Mucosa of stomach (tissue), 1 donor: ENCODE data around the gene BEST1.
"Not testable (repeated sequence)": the region's sequence is repeated elsewhere in the genome, so short reads cannot be mapped to it uniquely, and the experiment has no call there.

Experiments used
- H3K27me3 ChIP-seq: one replicate; pipeline ENCODE4 v1.7.0; 2013; ENCODE audit warnings: mild to moderate bottlenecking, low read length; ENCODE audit not compliant: control insufficient read depth, insufficient read depth
- H3K36me3 ChIP-seq: one replicate; pipeline ENCODE4 v1.7.0; 2013; ENCODE audit warnings: low read length; ENCODE audit not compliant: control insufficient read depth, insufficient read depth
- H3K4me1 ChIP-seq: one replicate; pipeline ENCODE4 v1.7.0; 2013; ENCODE audit warnings: mild to moderate bottlenecking, low read length; ENCODE audit not compliant: control insufficient read depth, insufficient read depth
- H3K4me3 ChIP-seq: one replicate; pipeline ENCODE4 v1.7.0; 2013; ENCODE audit warnings: low read length
- H3K9ac ChIP-seq: one replicate; pipeline ENCODE4 v1.7.0; 2013; ENCODE audit warnings: mild to moderate bottlenecking, low read length, moderate library complexity
- H3K9me3 ChIP-seq: one replicate; pipeline ENCODE4 v1.7.0; 2013; ENCODE audit warnings: mild to moderate bottlenecking, low read length, moderate library complexity; ENCODE audit not compliant: control insufficient read depth
- donor health status: Pancreatic carcinoma.

The BEST1 gene

GRCh38 chr11:61978703-61979661 lies 28.8 kb downstream of the BEST1 start:
- Histone ChIP-seq H3K9me3 (no peaks in the 10 kb centered on the region), H3K4me1 (peaks cover 61% of the 10 kb centered on the region), H3K4me3 (no peak overlapping the region), H3K9ac (no peak overlapping the region), H3K36me3 (no peaks in the 10 kb centered on the region), H3K27me3 (no peaks in the 10 kb centered on the region)

- no peaks in the 10 kb centered on the region for H3K36me3 ChIP-seq
- H3K9ac ChIP-seq: no peak overlapping the region
- H3K9me3 ChIP-seq: no peaks in the 10 kb centered on the region
- H3K27me3 ChIP-seq: no peaks in the 10 kb centered on the region
- peaks cover 51% of the 10 kb centered on the region for H3K4me1 ChIP-seq
- no peak overlapping the region for H3K4me3 ChIP-seq
Measured at GRCh38 chr11:61980783-61981541, 30.8 kb downstream of the BEST1 start.

GRCh38 chr11:61983419-61983818 lies 33.3 kb downstream of the BEST1 start:
- H3K36me3 ChIP-seq: no peaks in the 10 kb centered on the region
- no peak overlapping the region for H3K9ac ChIP-seq
- H3K27me3 ChIP-seq: no peaks in the 10 kb centered on the region
- H3K9me3 ChIP-seq: no peaks in the 10 kb centered on the region
- H3K4me3 ChIP-seq: no peak overlapping the region
- peaks cover 29% of the 10 kb centered on the region for H3K4me1 ChIP-seq

- no peaks in the 10 kb centered on the region for H3K27me3 ChIP-seq
- H3K4me3 ChIP-seq: no peak overlapping the region
- H3K36me3 ChIP-seq: no peaks in the 10 kb centered on the region
- no peaks in the 10 kb centered on the region for H3K9me3 ChIP-seq
- no peak overlapping the region for H3K9ac ChIP-seq
- H3K4me1 ChIP-seq: peaks cover 16% of the 10 kb centered on the region
Measured at GRCh38 chr11:61985869-61986268, 35.7 kb downstream of the BEST1 start.

DNA sequence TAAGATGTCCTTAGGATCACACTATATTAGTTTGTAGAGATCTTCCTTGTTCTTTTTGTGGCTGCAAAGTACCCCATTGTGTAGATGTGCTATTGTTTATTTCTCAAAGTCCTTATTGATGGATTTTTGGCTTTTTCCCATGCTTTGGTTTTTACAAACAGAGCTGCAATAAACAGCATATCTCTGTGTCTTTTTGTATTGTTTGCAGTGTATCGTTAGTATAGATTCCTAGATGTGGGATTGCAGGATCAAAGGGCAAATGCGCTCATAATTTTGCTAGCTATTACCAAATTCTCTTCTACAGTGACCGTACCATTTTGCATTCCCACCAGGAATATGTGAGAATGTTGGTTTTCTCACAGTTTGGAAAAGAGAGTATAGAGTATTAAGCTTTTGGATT lies 44.8 kb downstream of the BEST1 start:
- Histone ChIP-seq H3K9ac (no peak overlapping the region), H3K27me3 (no peaks in the 10 kb centered on the region), H3K36me3 (no peaks in the 10 kb centered on the region), H3K4me3 (no peak overlapping the region), H3K4me1 (no peaks in the 10 kb centered on the region), H3K9me3 (no peaks in the 10 kb centered on the region)

DNA sequence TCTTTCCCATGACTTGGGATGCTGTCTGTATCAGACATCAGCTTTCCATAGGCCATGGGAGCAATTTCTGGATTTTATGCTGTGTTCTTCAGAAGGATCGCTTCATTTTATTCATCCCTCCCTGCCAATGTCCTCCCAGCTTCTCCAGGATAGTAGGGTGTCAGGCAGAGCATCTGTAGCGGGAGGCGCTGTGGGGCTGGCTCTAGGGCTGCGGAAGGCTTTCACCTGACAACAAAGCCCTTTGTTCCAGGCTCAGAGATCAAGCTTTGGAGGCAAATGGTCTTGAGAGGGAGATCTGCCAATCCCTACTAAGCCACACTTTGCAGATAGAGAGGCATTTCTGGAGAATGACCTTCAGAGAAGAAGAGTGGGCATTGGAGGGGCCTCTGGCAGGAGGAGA lies 46.8 kb downstream of the BEST1 start:
- H3K27me3 ChIP-seq: no peaks in the 10 kb centered on the region
- H3K9ac ChIP-seq: no peak overlapping the region
- H3K4me3 ChIP-seq: no peak overlapping the region
- no peaks in the 10 kb centered on the region for H3K9me3 ChIP-seq
- peaks cover 7% of the 10 kb centered on the region for H3K4me1 ChIP-seq
- H3K36me3 ChIP-seq: no peaks in the 10 kb centered on the region

- no peak overlapping the region for H3K9ac ChIP-seq
- H3K4me3 ChIP-seq: no peak overlapping the region
- H3K9me3 ChIP-seq: no peaks in the 10 kb centered on the region
- peaks cover 7% of the 10 kb centered on the region for H3K4me1 ChIP-seq
- no peaks in the 10 kb centered on the region for H3K27me3 ChIP-seq
- no peaks in the 10 kb centered on the region for H3K36me3 ChIP-seq
Measured at GRCh38 chr11:61999141-61999975, 49.2 kb downstream of the BEST1 start.

GRCh38 chr11:62000539-62001446 lies 50.6 kb downstream of the BEST1 start:
- H3K9me3 ChIP-seq: no peaks in the 10 kb centered on the region
- H3K4me3 ChIP-seq: no peak overlapping the region
- peaks cover 7% of the 10 kb centered on the region for H3K4me1 ChIP-seq
- no peaks in the 10 kb centered on the region for H3K36me3 ChIP-seq
- no peaks in the 10 kb centered on the region for H3K27me3 ChIP-seq
- no peak overlapping the region for H3K9ac ChIP-seq

GRCh38 chr11:62001450-62002191 lies 51.5 kb downstream of the BEST1 start:
- Histone ChIP-seq H3K36me3 (no peaks in the 10 kb centered on the region), H3K9me3 (no peaks in the 10 kb centered on the region), H3K27me3 (no peaks in the 10 kb centered on the region), H3K9ac (no peak overlapping the region), H3K4me3 (no peak overlapping the region), H3K4me1 (peaks cover 7% of the 10 kb centered on the region)

DNA sequence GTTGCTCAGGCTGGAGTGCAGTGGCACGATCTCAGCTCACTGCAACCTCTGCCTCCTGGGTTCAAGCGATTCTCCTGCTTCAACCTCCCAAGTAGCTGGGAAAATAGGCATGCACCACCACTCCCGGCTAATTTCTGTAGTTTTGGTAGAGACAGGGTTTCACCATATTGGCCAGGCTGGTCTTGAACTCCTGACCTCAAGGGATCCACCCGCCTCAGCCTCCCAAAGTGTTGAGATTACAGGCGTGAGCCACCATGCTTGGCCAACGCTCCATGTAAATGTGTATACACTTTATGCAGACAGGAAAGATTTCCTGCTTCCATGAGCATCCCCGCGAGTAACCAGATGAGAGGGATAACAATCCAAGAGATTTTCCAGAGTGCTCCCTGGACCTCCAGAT lies 52.1 kb downstream of the BEST1 start:
- not testable (repeated sequence) for H3K4me1 ChIP-seq, H3K36me3 ChIP-seq, H3K9ac ChIP-seq, H3K9me3 ChIP-seq, H3K27me3 ChIP-seq, H3K4me3 ChIP-seq
